Esophagus squamous epithelium (tissue), 4 donors: Measurements from ENCODE around the gene PRR23C.

Experiments
- POLR2A ChIP-seq, 4 donors: fragments of 450-650 bp; IDR thresholded peaks; one replicate each; pipeline ENCODE4 v1.6.1; 2017; ENCODE audit warnings: antibody characterized with exemption in 4 of 4, mild to moderate bottlenecking in 4 of 4, moderate library complexity in 3 of 4
- TF ChIP-seq, protein P1 (sequence below), 6 experiments: fragments of 450-650 bp in 4 of 6; fragments of 200-600 bp in 2 of 6; sonication (generic) in 2 of 6; IDR thresholded peaks; one replicate each; pipeline ENCODE4 v1.5.1; 2016 to 2019; ENCODE audit warnings: antibody characterized with exemption in 6 of 6, mild to moderate bottlenecking in 4 of 6, moderate library complexity in 4 of 6

DNA sequence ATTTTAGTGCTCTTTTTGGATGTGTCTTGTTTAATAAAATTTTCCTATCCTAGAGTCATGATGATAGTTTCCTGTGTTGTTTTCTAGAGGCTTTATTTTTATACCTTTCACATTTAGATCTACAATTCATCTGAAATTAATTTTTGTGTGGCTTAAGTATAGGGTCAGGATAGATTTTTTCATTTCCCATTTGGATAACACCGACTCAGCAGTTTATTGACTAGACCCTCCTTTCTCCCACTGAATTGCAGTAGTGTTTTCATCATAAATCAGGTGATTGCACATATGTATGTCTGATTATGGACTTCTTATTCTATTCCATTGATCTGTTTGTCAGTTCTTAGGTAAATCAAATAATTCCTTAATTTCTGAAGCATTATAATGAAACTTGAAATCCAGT, 49.0 kb downstream of the PRR23C start:
- TF ChIP-seq, protein P1, sequence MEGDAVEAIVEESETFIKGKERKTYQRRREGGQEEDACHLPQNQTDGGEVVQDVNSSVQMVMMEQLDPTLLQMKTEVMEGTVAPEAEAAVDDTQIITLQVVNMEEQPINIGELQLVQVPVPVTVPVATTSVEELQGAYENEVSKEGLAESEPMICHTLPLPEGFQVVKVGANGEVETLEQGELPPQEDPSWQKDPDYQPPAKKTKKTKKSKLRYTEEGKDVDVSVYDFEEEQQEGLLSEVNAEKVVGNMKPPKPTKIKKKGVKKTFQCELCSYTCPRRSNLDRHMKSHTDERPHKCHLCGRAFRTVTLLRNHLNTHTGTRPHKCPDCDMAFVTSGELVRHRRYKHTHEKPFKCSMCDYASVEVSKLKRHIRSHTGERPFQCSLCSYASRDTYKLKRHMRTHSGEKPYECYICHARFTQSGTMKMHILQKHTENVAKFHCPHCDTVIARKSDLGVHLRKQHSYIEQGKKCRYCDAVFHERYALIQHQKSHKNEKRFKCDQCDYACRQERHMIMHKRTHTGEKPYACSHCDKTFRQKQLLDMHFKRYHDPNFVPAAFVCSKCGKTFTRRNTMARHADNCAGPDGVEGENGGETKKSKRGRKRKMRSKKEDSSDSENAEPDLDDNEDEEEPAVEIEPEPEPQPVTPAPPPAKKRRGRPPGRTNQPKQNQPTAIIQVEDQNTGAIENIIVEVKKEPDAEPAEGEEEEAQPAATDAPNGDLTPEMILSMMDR (IDR thresholded peaks at IDR 0.05), result no peak
- no peak for TF ChIP-seq POLR2A (IDR thresholded peaks at IDR 0.05)
